NCI-H748 treated with DMSO at 0.1 percent for 48 hours (cell line): Measurements from ENCODE around the gene PKN1.
"Not testable (repeated sequence)": the region's sequence is repeated elsewhere in the genome, so short reads cannot be mapped to it uniquely, and the experiment has no call there.

Experiments used
- DNase-seq: peaks from one replicate; lab custom pipeline; 2025; lab: John Stamatoyannopoulos, UW

PKN1 gene

GRCh38 chr19:14432791-14433553 lies at the start of gene PKN1:
Gene PKN1 (plus strand): TSS chr19:14433306. CDS start chr19:14433522, 216 bp downstream.
- no peak for DNase-seq

GRCh38 chr19:14383661-14384555 lies 49.2 kb upstream of the PKN1 start:
- DNase-seq, result no peak

GRCh38 chr19:14385492-14385891 lies 47.6 kb upstream of the PKN1 start:
- no peak for DNase-seq

GRCh38 chr19:14390548-14390947 lies 42.6 kb upstream of the PKN1 start:
- DNase-seq, result no peak

GRCh38 chr19:14391156-14391821 lies 41.8 kb upstream of the PKN1 start:
- no peak for DNase-seq

GRCh38 chr19:14393329-14393728 lies 39.8 kb upstream of the PKN1 start:
- no peak for DNase-seq

- no peak for DNase-seq
Observed at GRCh38 chr19:14394167-14394566, 38.9 kb upstream of the PKN1 start.

- no peak for DNase-seq
Observed at GRCh38 chr19:14395262-14395661, 37.8 kb upstream of the PKN1 start.

- no peak for DNase-seq
Observed at GRCh38 chr19:14395710-14396336, 37.3 kb upstream of the PKN1 start.

- DNase-seq, result not testable (repeated sequence)
Observed at GRCh38 chr19:14396730-14397129, 36.4 kb upstream of the PKN1 start.

- not testable (repeated sequence) for DNase-seq
Observed at GRCh38 chr19:14397168-14397567, 35.9 kb upstream of the PKN1 start.

GRCh38 chr19:14400951-14401431 lies 32.1 kb upstream of the PKN1 start:
- no peak for DNase-seq

GRCh38 chr19:14401468-14402195 lies 31.5 kb upstream of the PKN1 start:
- DNase-seq, result no peak

- no peak for DNase-seq
Observed at GRCh38 chr19:14402332-14403144, 30.6 kb upstream of the PKN1 start.

- not testable (repeated sequence) for DNase-seq
Observed at GRCh38 chr19:14403145-14403930, 29.8 kb upstream of the PKN1 start.

GRCh38 chr19:14404312-14404711 lies 28.8 kb upstream of the PKN1 start:
- no peak for DNase-seq

- no peak for DNase-seq
Observed at GRCh38 chr19:14405380-14405757, 27.7 kb upstream of the PKN1 start.

GRCh38 chr19:14405758-14406644 lies 27.1 kb upstream of the PKN1 start:
- peak; percentile 81 for DNase-seq
